GM18505 (cell line): ENCODE data around the gene ADAMTS2.
"Not testable (repeated sequence)": the region's sequence is repeated elsewhere in the genome, so short reads cannot be mapped to it uniquely, and the experiment has no call there.

Experiments used
- ATAC-seq: cut with Tn5 transposase; IDR thresholded peaks from one replicate; pipeline ENCODE4 v1.9.1; 2021; ENCODE audit not compliant: unreplicated experiment
- POLR2A ChIP-seq: IDR thresholded peaks from 4 replicates; pipeline ENCODE4 v1.6.1; 2011; ENCODE audit warnings: borderline replicate concordance; ENCODE audit not compliant: insufficient read depth, insufficient read length; ENCODE audit errors: extremely low read depth

ADAMTS2 gene

DNA sequence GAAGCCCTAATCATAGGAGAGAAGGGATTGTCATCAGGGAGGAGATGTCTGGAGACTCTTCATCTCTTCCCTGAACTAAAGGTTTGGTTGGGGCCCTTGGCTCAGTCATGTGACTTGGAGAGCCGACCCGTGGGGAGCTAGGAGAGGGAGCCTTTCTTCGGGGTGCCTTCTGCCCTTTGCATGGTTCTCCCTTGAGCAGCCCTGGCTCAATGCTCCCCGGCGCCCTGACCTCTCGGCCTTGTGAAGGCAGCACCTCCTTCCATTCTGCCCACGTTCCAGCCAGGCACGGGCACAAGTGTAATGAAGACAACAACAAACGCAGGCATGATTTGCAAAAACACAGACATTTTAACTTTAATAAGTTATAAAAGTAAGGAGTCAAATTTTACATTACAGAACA, 234.7 kb downstream of the ADAMTS2 start:
- TF ChIP-seq POLR2A: no peak
- ATAC-seq: no peak

GRCh38 chr5:179101282-179101681, 244.0 kb downstream of the ADAMTS2 start:
- ATAC-seq: not testable (repeated sequence)

DNA sequence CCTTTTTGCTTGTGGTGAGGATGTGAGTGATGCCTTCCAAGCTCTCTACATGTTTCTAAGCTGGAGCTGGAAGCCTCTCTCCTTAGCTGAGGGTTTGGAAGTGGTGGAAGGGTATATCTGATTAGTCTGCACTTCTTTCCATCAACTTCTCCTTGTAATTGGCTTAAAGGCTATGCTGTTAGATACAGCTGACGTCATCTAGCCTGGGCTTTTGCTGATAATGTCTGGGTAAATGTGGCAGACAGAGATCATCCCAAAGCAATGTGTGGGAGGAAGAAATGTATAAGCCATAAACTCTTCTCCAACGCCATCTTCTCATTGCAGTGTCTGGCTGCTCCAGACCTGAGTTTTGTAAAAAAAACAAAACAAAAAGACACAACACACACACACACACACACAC, 255.8 kb downstream of the ADAMTS2 start:
- TF ChIP-seq POLR2A: no peak
- no peak for ATAC-seq

DNA sequence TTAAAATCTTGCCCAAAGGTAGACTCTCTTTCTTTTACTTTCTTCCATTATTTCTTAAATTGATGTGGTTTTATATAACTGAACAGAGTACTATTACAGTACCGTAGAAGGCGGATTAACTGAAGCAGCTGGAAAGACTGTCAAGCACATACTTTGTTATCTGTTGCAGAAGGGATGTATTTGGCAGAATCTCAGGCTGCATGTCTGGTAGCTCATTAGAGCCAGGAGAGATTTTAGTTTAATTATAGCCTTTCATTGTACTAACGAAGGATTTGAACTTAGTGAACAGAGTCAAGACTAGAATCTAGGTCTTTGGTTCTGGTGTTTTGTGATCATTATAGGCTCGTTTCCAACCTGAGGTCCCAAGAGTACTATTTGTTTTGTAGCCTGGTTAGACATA, 264.5 kb downstream of the ADAMTS2 start:
- no peak for TF ChIP-seq POLR2A
- ATAC-seq: no peak

- no peak for TF ChIP-seq POLR2A
- no peak for ATAC-seq
Observed at GRCh38 chr5:179079165-179079987, 265.9 kb downstream of the ADAMTS2 start.

DNA sequence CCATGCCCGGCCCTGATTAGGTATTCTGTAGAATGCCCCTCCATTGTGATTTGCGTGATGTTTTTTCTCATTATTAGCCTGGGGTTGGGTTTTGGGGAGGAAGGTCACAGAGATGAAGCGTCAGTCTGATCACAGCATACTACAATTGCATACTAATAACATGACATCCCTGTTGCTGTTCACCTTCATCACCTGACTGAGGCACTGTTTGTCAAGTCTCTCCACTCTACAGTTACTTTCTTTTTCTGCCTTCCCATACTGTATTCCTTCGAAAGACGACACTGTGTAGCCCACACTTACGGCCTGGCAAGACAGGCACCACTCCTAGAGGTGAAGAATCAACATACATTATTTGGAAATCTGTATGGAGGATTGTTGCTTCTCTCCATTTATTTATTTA, 279.6 kb downstream of the ADAMTS2 start:
- no peak for TF ChIP-seq POLR2A

DNA sequence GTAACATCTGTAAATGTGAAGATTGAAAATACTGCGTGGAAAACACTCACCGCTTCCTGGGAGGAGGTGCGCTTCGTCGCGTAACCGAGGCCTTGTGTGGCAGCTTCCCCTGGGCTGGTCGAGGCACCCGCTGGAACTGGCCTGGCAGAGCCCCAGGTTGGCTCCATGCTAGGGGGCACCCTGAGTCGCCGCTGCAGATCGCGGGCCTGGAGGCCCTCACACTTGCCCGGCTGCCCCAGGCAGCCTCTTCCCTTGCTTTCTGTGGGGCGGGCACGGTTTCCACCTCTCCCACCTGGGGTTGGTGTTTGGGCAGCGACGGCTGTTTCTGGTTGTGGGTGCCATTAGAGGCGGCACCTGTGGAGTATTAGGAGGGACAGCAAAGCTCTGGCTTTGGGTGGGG, 284.2 kb downstream of the ADAMTS2 start:
- no peak for ATAC-seq
- TF ChIP-seq POLR2A: no peak

More for the DNA sequence above, 279.6 kb downstream of the ADAMTS2 start:
- ATAC-seq: no peak
